OCI-M2 (cell line): ENCODE measurements around the gene RDX.
"Not testable (repeated sequence)": the region's sequence is repeated elsewhere in the genome, so short reads cannot be mapped to it uniquely, and the experiment has no call there.

Experiments
- DNase-seq: peaks from one replicate; lab custom pipeline; 2025; ENCODE audit not compliant: unreplicated experiment; lab: John Stamatoyannopoulos, UW

The RDX gene

DNA sequence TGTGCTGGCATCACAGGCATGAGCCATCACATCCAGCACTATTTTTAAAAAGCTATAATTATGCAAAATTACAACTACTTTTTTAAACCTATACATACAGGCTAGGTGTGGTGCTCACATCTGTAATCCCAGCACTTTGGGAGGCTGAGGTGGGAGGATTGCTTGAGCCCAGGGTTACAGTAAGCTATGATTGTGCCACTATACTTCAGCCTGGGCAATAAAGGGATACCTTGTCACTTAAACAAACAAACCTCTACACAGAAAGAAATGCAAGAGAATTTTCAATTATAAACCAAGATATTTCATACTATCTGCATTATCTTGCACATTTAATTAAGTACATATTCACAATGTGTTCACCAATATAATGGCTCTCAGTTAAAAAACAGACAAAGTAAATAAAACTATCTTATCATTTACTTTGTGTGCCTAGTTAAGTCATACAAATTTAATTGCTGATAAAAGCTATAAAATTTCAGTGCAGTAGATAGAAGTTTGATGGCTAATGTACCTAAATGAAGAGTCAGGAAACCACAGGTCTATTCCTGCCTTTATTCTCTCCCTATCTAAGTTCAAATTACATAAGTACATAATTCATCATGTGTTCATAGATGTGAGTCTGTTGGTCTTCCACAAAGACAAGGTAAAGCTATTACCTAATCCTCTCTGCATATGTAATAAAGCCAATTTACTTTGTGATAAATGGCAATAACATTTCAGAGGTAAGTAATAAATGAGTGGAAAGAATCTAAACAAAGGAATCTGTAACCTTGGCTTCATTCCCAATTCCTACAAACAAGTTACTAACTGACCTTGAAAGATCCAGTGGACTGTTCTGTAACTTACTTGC, 9.0 kb upstream of the RDX start:
- DNase-seq, result no peak

DNA sequence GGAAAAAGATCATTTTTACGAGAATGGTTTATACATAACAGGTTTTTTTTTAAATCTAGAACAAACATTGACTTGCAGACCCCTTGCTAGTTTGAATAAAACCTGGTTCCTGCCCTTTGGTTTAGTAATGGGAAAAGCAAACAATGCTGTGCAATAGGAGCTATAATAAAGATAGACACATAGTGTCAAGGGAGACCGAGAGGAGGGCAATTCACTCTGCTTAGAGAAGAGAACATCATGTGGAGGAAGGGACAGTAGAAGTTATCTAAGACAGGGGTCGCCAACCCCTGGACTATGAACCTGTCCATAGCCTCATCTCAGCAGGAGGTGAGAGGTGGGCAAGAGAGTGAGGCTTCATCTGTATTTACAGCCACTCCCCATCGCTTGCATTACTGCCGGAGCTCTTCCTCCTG, 7.0 kb upstream of the RDX start:
- DNase-seq, result no peak

DNA sequence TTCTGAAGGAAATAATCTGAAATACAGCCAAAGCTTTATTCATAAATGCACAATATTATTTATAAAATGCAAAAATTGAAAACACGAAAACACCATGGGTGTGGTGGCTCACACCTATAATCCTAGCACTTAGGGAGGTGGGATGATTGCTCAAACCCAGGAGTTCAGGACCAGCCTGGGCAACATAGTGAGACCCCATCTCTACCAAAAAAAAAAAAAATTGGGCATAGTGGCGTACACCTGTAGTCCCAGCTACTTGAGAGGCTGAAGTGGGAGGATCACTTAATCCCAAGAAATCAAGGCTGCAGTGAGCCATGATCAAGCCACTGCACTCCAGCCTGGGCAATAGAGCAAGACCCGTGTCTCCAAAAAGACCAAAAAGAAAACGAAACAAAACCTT, 5.2 kb upstream of the RDX start:
- DNase-seq, result no peak

DNA sequence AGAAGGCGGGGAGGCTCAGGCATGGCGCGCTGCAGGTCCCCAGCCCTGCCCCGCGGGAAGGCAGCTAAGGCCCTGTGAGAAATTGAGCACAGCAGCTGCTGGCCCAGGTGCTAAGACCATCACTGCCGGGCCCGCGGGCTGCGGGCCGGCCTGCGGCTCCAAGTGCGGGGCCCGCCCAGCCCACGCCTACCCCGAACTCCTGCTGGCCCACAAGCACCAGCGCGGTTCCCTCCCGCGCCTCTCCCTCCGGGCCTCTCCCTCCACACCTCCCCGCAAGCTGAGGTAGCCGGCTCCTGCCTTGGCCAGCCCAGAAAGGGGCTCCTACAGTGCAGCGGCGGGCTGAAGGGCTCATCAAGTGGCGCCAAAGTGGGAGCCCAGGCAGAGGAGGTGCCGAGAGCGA, 4.6 kb upstream of the RDX start:
- no peak for DNase-seq

GRCh38 chr11:110299006-110299785, 2.8 kb upstream of the RDX start:
- DNase-seq, result no peak

- no peak for DNase-seq
Measured at GRCh38 chr11:110298301-110298765, 1.9 kb upstream of the RDX start.

DNA sequence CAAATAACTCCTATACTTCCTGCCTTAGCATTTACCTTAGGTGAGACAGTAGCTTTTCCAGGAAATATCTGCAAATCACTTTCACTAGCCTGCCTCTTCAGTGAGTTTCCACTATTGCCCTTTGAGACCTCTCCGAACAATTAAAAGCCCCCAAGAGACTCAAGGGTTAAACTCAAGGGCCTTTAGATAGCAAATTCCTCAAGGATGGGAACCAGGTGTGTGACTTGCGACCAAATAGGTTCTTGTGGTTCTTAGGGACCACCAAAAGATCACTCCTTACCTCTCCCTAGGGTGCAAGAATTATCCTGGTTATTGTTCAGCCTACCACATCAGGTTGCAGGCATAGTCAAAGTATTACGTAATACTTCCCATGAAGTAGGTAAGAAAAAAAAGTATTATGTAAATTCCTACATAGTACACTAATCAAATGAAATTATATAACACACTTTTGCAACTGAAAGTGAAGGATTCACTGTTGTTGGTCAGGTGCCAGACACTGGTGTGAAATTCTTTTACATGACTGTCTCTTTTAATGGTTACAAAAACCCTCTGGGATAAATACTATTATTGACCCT, 1.4 kb upstream of the RDX start:
- no peak for DNase-seq

- peak; percentile 44 for DNase-seq
Measured at GRCh38 chr11:110297076-110297725, 787 bp upstream of the RDX start.

DNA sequence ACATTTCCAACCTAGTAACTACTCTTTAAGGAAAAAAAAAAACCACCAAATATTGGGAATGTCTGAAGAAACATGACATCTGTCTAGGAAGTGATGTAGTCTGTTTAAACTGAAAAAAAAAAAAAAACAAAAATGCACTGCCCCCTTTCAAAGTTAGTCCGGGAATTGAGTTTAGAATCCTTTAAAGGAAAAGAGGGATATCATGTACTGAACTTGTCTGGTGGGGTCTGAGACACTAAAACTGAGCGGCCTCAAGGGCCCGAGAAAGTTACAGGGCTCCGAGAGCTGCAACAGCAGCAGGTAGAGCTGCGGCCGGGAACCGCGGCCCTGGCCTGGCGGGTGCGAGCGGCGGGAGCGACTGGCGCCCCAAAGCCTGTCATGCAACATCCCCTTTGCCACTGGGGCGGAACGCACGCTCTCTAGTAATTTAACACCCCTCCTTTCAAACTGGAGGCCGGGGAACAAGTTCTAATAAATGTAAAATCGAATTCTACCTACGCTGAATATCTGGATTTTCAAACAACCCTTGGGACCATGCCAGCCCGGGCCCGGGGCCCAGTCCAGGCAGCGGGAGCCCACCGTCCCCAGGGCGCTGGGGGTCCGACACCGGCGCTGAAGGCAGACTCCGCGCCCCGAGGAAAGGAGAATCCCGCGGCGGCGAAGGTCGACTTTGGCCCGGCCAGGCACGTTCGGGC, 736 bp downstream of the RDX start:
- DNase-seq, result peak; percentile 8

DNA sequence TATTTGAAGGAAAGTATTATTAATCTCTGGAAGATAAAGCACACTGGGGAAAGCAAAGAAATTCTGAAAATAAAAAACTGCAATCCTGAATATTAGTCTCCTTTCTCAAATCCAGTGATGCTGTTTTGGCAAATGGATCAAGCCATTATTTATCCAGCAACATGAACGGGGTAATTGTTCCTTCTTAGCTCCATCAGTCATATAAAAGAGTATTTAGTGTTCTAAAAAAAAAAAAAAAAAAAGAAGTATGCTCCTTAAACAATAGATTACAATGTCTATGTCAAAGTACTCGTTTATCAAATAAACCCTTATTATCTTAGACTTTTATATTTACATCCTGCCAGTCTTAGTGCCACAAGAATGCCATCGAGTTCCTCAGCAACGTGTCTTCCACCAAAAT, 1.3 kb downstream of the RDX start:
- DNase-seq, result no peak

DNA sequence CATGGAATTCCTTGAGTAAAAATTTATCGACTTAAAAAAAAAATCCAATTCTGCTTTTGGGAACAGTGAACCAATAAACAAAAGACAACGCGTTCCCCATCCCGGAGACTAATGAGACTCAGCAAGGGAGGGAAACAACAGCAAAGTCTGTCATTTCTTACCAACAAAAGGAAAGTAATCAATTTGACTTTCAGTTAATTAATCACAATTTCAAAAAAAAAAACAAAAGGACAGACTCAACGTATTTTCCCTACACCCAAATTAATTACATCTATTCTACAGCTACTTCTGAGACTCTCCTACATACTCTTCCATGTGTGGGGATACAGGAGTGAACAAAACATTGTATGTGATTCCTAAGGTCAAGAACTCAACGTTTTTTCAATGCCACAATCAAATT, 1.9 kb downstream of the RDX start:
- no peak for DNase-seq

GRCh38 chr11:110293389-110293788, 3.0 kb downstream of the RDX start:
- no peak for DNase-seq

- not testable (repeated sequence) for DNase-seq
Measured at GRCh38 chr11:110292146-110292545, 4.3 kb downstream of the RDX start.

GRCh38 chr11:110290591-110291334, 5.7 kb downstream of the RDX start:
- no peak for DNase-seq

GRCh38 chr11:110289472-110289871, 6.9 kb downstream of the RDX start:
- DNase-seq, result no peak

GRCh38 chr11:110287537-110287936, 8.9 kb downstream of the RDX start:
- DNase-seq, result no peak

GRCh38 chr11:110286298-110287040, 9.9 kb downstream of the RDX start:
- no peak for DNase-seq

DNA sequence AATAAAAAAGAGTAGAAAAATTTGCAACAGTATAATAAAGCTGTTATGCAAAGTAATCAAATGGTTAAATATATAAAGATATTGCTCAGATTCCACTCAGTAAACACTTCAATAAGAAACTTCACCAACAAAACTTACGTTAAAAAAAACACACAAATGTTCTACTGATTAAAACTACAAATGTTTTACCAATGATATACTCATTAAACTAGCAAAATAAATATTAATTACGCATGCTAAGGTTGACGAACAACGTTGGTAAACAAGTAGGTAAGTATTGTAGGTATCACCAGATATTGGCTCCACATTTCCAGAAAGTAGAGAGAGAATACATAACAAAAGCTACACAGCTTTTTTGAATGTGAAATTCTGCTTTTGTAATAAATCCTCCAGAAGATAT, 12.6 kb downstream of the RDX start:
- no peak for DNase-seq

GRCh38 chr11:110280595-110280994, 15.8 kb downstream of the RDX start:
- DNase-seq, result not testable (repeated sequence)
